Measurements from ENCODE around the gene LGR6. TPM values are rescaled to one million over a fixed set of nuclear protein-coding genes. Genes with fewer than 3 reads are reported as not detected.

The LGR6 gene
- total RNA-seq, 4 donors from 2014 or later = 1.6 to 4.9 (median 4.1) TPM

DNA sequence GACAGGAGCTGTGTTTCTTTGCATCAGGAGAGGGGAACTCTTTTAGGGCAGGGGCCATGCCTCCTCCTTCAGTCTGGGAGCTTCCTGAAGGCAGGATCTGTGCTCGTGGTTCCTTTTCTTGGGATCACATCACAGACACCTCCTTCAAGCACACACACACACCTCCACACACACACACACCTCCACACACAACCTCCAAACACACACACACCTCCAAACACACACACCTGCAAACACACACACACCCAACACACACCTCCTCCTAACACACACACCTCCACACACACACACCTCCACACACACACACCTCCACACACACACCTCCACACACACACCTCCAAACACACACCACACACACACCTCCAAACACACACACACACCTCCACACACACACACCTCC, 10.5 kb downstream of the LGR6 start:
- WGBS = 62% methylated on average over 1 of the region's 1 CpG
- peaks cover 21% of the 10 kb centered on the region for H3K4me1 ChIP-seq
- no peaks in the 10 kb centered on the region for H3K36me3 ChIP-seq
- no peaks in the 10 kb centered on the region for H3K9me3 ChIP-seq
- no peak overlapping the region for H3K27ac ChIP-seq
- no peak for TF ChIP-seq EP300 (IDR thresholded peaks at IDR 0.05)
- TF ChIP-seq POLR2AphosphoS5 (IDR thresholded peaks at IDR 0.05) = no peak
- no peak for TF ChIP-seq POLR2A (IDR thresholded peaks at IDR 0.05)
- TF ChIP-seq, protein P1, sequence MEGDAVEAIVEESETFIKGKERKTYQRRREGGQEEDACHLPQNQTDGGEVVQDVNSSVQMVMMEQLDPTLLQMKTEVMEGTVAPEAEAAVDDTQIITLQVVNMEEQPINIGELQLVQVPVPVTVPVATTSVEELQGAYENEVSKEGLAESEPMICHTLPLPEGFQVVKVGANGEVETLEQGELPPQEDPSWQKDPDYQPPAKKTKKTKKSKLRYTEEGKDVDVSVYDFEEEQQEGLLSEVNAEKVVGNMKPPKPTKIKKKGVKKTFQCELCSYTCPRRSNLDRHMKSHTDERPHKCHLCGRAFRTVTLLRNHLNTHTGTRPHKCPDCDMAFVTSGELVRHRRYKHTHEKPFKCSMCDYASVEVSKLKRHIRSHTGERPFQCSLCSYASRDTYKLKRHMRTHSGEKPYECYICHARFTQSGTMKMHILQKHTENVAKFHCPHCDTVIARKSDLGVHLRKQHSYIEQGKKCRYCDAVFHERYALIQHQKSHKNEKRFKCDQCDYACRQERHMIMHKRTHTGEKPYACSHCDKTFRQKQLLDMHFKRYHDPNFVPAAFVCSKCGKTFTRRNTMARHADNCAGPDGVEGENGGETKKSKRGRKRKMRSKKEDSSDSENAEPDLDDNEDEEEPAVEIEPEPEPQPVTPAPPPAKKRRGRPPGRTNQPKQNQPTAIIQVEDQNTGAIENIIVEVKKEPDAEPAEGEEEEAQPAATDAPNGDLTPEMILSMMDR (IDR thresholded peaks at IDR 0.05) = no peak
- H3K27me3 ChIP-seq = peaks cover 22% of the 10 kb centered on the region
- DNase-seq (ENCODE audit: low spot score in 2 of 2) = no peak
- H3K4me3 ChIP-seq = no peak overlapping the region

DNA sequence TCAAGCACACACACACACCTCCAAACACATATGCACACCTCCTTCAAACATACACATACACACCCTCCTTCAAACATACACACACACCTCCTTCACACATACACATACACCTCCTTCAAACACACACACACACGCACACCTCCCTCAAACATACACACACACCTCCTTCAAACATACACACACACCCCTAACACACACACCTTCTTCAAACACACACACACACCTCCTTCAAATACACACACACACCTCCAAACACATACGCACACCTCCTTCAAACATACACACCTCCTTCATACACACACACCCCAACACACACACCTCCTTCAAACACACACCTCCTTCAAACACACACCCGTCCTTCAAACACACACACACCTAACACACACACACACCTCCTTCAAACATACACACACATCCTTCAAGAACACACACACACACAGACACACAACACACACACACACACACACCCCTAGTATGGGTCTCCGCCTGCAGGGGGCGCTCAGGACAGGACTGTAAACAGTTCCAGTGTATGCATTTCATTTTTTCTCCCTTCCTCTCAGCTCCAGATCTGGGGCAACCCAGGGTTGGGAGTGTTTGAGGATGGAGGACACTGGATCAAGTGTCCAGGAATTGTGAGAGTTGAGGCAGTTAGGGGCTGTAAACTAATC, 12.1 kb downstream of the LGR6 start:
- no peak overlapping the region for H3K27ac ChIP-seq
- peaks cover 6% of the 10 kb centered on the region for H3K4me1 ChIP-seq
- H3K9me3 ChIP-seq = no peaks in the 10 kb centered on the region
- no peaks in the 10 kb centered on the region for H3K36me3 ChIP-seq
- no peak for DNase-seq (ENCODE audit: low spot score in 2 of 2)
- no peak for TF ChIP-seq POLR2AphosphoS5 (IDR thresholded peaks at IDR 0.05)
- no peak for TF ChIP-seq POLR2A (IDR thresholded peaks at IDR 0.05)
- TF ChIP-seq, protein P1 (IDR thresholded peaks at IDR 0.05) = no peak
- no peak for TF ChIP-seq EP300 (IDR thresholded peaks at IDR 0.05)
- H3K4me3 ChIP-seq = no peak overlapping the region
- WGBS = 76% methylated on average over 5 of the region's 5 CpGs
- H3K27me3 ChIP-seq = peaks cover 19% of the 10 kb centered on the region

DNA sequence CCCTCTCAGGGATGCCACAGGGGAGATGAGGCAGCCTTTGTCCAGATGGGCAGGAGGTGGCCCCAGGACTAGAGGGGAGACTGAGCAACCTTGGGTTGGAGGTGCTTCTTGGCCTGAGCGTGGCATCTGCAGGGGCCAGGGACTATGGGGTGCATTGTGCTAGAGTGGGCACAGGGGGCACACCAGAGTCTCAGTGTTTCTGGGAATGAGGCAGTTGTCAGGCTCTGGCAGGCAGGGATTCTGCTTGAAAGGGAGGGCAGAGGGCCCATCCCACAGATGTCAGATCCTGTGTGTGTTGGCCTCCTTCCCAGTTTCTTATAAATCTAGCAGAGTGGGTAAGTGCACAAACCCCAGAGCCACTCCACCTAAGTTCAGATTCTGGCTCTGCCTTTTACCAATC, 13.7 kb downstream of the LGR6 start:
- TF ChIP-seq, protein P1 (IDR thresholded peaks at IDR 0.05) = no peak
- TF ChIP-seq POLR2AphosphoS5 (IDR thresholded peaks at IDR 0.05) = no peak
- TF ChIP-seq EP300 (IDR thresholded peaks at IDR 0.05) = no peak
- no peak for TF ChIP-seq POLR2A (IDR thresholded peaks at IDR 0.05)
- Histone ChIP-seq H3K9me3 (no peaks in the 10 kb centered on the region), H3K27ac (no peak overlapping the region), H3K4me1 (peaks cover 6% of the 10 kb centered on the region), H3K4me3 (no peak overlapping the region), H3K36me3 (no peaks in the 10 kb centered on the region), H3K27me3 (peaks cover 27% of the 10 kb centered on the region)
- 57% methylated on average over 1 of the region's 1 CpG for WGBS
- DNase-seq (ENCODE audit: low spot score in 2 of 2) = no peak

DNA sequence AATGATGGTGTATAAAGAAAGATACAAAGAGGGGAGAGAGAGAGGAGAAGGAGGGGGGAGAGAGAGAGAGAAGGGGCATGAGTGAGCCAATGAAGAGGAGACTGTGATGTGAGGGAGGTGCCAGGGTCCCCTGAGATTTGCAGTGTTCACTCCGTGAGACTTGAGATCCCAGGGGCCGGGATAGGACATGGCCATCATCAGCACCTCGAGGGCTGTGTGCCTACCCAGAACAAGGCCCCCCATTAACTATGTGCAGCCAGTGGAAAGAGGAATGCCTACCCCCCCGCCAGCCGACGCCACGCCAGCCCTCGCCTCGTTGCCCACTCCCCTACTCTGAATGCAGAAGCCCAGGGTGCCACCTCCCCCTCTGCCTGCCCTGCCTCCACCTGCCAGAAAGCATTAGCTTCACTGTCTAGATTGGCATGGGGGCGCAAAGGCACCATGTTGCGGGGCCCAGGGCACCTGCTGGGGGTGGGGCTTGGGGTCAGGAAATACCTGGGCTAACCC, 14.8 kb downstream of the LGR6 start:
- Histone ChIP-seq H3K9me3 (no peaks in the 10 kb centered on the region), H3K36me3 (no peaks in the 10 kb centered on the region), H3K4me1 (peaks cover 6% of the 10 kb centered on the region), H3K4me3 (no peak overlapping the region), H3K27ac (no peak overlapping the region), H3K27me3 (peaks cover 32% of the 10 kb centered on the region)
- WGBS = 79% methylated on average over 11 of the region's 11 CpGs
- DNase-seq (ENCODE audit: low spot score in 2 of 2) = no peak
- TF ChIP-seq, protein P1 (IDR thresholded peaks at IDR 0.05) = no peak
- TF ChIP-seq EP300 (IDR thresholded peaks at IDR 0.05) = no peak
- no peak for TF ChIP-seq POLR2AphosphoS5 (IDR thresholded peaks at IDR 0.05)
- no peak for TF ChIP-seq POLR2A (IDR thresholded peaks at IDR 0.05)

DNA sequence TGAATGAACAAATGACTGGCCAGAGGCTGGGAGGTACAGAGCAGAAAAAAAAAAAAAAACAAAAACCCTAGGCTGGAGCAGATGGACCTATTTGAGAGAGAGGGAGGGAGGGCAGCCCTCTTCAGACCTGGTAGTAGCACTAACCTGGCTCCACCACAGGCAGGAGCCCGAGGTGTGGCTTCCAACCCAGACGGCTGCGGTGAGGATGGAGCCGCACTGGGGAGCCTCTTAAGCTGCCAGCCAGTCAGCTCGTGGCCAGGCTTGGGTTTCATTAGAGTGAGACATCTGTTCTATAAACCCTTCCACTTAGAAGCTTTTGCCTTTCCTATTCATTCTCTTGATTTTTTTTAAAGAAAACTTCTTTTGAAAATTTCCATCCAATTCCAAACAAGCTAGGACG, 16.8 kb downstream of the LGR6 start:
- H3K9me3 ChIP-seq = no peaks in the 10 kb centered on the region
- TF ChIP-seq EP300 (IDR thresholded peaks at IDR 0.05) = no peak
- TF ChIP-seq, protein P1 (IDR thresholded peaks at IDR 0.05) = no peak
- TF ChIP-seq POLR2A (IDR thresholded peaks at IDR 0.05) = no peak
- no peak for TF ChIP-seq POLR2AphosphoS5 (IDR thresholded peaks at IDR 0.05)
- H3K27me3 ChIP-seq = peaks cover 50% of the 10 kb centered on the region
- no peaks in the 10 kb centered on the region for H3K36me3 ChIP-seq
- DNase-seq (ENCODE audit: low spot score in 2 of 2) = no peak
- H3K27ac ChIP-seq = no peak overlapping the region
- peaks cover 16% of the 10 kb centered on the region for H3K4me1 ChIP-seq
- H3K4me3 ChIP-seq = no peak overlapping the region
- WGBS = 25% methylated on average over 6 of the region's 6 CpGs

Measured in suprapubic skin (tissue), 4 donors.